IMR-90 (cell line): Measurements from ENCODE around the gene SUCLA2.

Experiments
- CEBPB ChIP-seq: IDR thresholded peaks from 2 replicates; pipeline ENCODE4 v1.6.1; 2012; ENCODE audit warnings: low read depth, low read length, improper control_type of control experiment
- CHD1 ChIP-seq: IDR thresholded peaks from 2 replicates; pipeline ENCODE4 v1.6.1; 2012; ENCODE audit warnings: low read depth, low read length, improper control_type of control experiment
- MXI1 ChIP-seq: IDR thresholded peaks from 2 replicates; pipeline ENCODE4 v1.6.1; 2012; ENCODE audit warnings: low read depth, mild to moderate bottlenecking, low read length, moderate library complexity, borderline replicate concordance
- POLR2A ChIP-seq: IDR thresholded peaks from 2 replicates; pipeline ENCODE4 v1.6.1; 2012; ENCODE audit warnings: mild to moderate bottlenecking, low read depth, low read length
- RAD21 ChIP-seq: IDR thresholded peaks from 2 replicates; pipeline ENCODE4 v1.6.1; 2012; ENCODE audit warnings: low read length, improper control_type of control experiment
- RFX5 ChIP-seq: IDR thresholded peaks from 2 replicates; pipeline ENCODE4 v1.8.0; 2012; ENCODE audit warnings: low read depth, mild to moderate bottlenecking, low read length, moderate library complexity
- SMC3 ChIP-seq: fragments of 150-350 bp; IDR thresholded peaks from 2 replicates; pipeline ENCODE4 v1.6.1; 2016; ENCODE audit warnings: low read depth, mild to moderate bottlenecking, antibody characterized with exemption, low read length, moderate library complexity
- USF2 ChIP-seq: fragments of 150-350 bp; IDR thresholded peaks from 2 replicates; pipeline ENCODE4 v1.6.1; 2017; ENCODE audit warnings: mild to moderate bottlenecking, antibody characterized with exemption, low read length, low read depth
- TF ChIP-seq, protein P1 (sequence below): conservative IDR thresholded peaks from 2 replicates; pipeline ENCODE4 v1.5.1; 2012; ENCODE audit warnings: mild to moderate bottlenecking, low read depth, low read length, improper control_type of control experiment

GRCh38 chr13:48014359-48014758 is 13.3 kb upstream of the SUCLA2 start:
- TF ChIP-seq SMC3 (no peak), RAD21 (no peak), POLR2A (no peak), USF2 (no peak), CHD1 (no peak), RFX5 (no peak), CEBPB (no peak), MXI1 (no peak)
- TF ChIP-seq, protein P1, sequence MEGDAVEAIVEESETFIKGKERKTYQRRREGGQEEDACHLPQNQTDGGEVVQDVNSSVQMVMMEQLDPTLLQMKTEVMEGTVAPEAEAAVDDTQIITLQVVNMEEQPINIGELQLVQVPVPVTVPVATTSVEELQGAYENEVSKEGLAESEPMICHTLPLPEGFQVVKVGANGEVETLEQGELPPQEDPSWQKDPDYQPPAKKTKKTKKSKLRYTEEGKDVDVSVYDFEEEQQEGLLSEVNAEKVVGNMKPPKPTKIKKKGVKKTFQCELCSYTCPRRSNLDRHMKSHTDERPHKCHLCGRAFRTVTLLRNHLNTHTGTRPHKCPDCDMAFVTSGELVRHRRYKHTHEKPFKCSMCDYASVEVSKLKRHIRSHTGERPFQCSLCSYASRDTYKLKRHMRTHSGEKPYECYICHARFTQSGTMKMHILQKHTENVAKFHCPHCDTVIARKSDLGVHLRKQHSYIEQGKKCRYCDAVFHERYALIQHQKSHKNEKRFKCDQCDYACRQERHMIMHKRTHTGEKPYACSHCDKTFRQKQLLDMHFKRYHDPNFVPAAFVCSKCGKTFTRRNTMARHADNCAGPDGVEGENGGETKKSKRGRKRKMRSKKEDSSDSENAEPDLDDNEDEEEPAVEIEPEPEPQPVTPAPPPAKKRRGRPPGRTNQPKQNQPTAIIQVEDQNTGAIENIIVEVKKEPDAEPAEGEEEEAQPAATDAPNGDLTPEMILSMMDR: no peak
